Activated CD4-positive, alpha-beta T cell treated with anti-CD3 and anti-CD28 coated beads, Interleukin-2, Interleukin-6, amounts not matched to agents 100 ng/mL and 50 ng/mL, durations not matched to agents 16 hours and 8 hours (primary cell): ENCODE measurements around the gene CLEC2D.
"Not testable (repeated sequence)": the region's sequence is repeated elsewhere in the genome, so short reads cannot be mapped to it uniquely, and the experiment has no call there.

ENCODE experiments used
- DNase-seq: peaks from one replicate; pipeline ENCODE4 v3.0.0-alpha.2; 2020

CLEC2D gene

GRCh38 chr12:9701380-9702154 lies 32.1 kb downstream of the CLEC2D start:
- no peak for DNase-seq

GRCh38 chr12:9702255-9702654 lies 32.7 kb downstream of the CLEC2D start:
- peak; percentile 67 for DNase-seq

- DNase-seq, result not testable (repeated sequence)
Measured at GRCh38 chr12:9704561-9704960, 35.0 kb downstream of the CLEC2D start.

DNA sequence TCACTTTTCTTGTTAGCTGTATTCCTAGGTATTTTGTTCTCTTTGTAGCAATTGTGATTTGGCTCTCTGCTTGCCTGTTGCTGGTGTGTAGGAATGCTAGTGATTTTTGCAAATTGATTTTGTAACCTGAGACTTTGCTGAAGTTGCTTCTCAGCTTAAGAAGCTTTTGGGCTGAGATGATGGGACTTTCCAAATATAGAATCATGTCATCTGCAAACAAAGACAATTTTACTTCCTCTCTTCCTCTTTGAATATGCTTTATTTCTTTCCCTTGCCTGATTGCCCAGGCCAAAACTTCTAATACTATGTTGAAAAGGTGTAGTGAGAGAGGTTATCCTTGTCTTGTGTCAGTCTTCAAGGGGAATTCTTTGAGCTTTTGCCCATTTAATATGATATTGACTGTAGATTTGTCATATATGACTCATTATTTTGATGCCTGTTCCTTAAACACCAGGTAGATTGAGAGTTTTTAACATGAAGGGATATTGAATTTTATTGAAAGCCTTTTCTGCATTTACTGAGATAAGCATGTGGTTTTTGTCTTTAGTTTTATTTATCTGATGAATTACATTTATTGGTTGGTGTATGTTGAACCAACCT lies 36.7 kb downstream of the CLEC2D start:
- DNase-seq, result no peak

GRCh38 chr12:9707356-9707755 lies 37.8 kb downstream of the CLEC2D start:
- no peak for DNase-seq

GRCh38 chr12:9707864-9708808 lies 38.6 kb downstream of the CLEC2D start:
- DNase-seq, result peak; percentile 76

DNA sequence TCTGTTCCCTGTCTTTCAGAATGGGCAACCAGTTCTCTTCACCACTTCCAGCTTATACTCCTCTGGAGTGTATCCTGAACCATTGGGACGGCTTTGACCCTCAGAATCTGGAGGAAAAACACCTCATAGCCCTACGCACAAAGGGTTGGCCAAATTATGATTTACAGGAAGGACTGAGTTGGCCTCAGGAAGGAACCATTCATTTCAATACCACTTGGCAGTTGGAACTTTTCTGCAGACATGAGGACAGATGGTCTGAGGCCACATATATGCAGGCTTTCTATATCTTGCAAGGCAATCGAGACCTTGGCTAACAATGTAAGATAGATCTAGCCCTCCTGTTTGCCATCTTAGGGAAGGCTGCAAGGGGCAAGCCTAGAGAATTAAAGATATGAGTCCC lies 39.3 kb downstream of the CLEC2D start:
- peak; percentile 47 for DNase-seq

GRCh38 chr12:9710584-9711375 lies 41.3 kb downstream of the CLEC2D start:
- DNase-seq, result no peak

GRCh38 chr12:9711664-9712063 lies 42.2 kb downstream of the CLEC2D start:
- DNase-seq, result no peak

DNA sequence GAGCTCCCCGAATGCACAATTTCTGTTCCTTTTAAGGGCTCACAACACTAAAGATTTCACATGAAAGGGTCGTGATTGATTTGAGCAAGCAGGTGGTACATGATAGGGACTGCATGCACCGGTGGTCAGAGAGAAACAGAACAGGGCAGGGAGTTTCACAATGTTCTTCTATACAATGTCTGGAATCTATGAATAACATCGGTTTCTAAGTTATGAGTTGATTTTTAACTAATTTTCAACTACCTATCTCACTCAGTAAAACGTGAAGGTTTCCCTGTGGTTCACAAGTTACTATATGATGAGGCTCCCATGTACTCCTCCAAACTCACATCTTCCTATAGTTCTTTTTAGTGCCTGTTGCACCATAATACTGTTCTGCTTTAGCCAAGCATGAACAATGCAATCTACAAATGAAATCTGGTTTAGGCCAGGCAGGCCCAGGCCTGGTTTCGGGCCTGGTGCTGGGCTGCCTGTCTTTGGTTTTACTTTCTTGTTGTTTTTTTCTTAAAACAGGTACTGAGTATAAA lies 43.6 kb downstream of the CLEC2D start:
- DNase-seq, result not testable (repeated sequence)

GRCh38 chr12:9717070-9717925 lies 47.8 kb downstream of the CLEC2D start:
- no peak for DNase-seq

DNA sequence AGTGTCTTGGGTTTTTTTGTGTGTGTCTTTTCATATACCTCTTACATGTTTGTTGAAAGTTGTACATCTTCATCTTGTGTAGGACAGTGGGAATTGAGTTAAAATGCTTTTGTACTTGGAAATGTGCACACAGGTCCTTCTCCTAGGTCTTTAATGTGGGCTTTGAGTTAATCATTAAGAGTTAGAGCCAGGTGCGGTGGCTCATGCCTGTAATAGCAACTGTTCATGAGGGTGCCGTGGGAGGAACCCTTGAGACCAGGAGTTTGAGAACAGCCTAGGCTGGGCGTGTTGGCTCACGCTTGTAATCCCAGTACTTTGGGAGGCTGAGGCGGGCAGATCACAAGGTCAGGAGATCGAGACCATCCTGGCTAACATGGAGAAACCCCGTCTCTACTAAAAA lies 49.5 kb downstream of the CLEC2D start:
- no peak for DNase-seq

DNA sequence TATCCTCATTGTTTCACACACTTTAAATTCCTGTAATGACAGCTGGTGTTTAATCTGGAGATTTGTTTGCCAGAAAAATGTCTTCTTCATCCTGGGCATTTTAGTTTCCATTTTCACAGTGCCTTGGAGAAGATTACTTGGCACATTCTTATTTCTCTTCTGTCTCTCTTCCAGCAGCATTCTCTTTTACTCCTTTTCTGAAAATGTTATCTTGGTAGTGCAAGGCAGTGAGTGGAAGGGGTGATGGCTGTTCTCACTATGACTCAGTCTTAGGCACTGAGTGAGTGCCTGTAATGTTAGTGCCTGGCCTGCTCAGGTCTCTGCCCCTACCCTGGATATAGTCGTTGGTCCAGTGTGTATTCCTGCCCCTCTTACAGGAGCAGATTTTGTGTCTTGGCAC lies 50.3 kb downstream of the CLEC2D start:
- DNase-seq, result peak; percentile 58

GRCh38 chr12:9721394-9722092 lies 52.0 kb downstream of the CLEC2D start:
- no peak for DNase-seq

GRCh38 chr12:9724023-9724422 lies 54.5 kb downstream of the CLEC2D start:
- no peak for DNase-seq

- no peak for DNase-seq
Measured at GRCh38 chr12:9725213-9725870, 55.8 kb downstream of the CLEC2D start.

DNA sequence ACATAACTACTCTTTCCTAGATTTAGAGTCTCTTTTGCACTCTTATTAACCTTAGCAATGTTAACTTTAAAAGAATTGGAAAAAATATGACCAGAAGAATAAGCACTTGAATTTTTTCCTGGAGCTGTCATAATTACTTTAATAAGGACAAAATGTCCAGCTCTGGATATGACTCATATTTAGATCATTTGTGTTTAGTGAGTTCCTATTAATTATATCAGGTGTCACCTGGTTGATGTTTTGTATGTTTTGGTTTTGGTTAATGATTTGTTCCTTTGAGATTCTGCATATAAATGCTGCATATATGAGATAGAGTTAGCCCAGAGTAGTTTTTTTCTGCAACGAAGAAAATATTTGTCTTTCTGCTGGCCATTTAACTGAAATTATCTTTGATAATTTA lies 58.3 kb downstream of the CLEC2D start:
- DNase-seq, result no peak

- DNase-seq, result no peak
Measured at GRCh38 chr12:9729082-9729481, 59.6 kb downstream of the CLEC2D start.

GRCh38 chr12:9730011-9730410 lies 60.5 kb downstream of the CLEC2D start:
- no peak for DNase-seq

- DNase-seq, result no peak
Measured at GRCh38 chr12:9730591-9730990, 61.1 kb downstream of the CLEC2D start.
